GM12874 (cell line): ENCODE results near the gene ACP7.

Experiments used
- CTCF ChIP-seq: IDR thresholded peaks from 2 replicates; pipeline ENCODE4 v1.5.1; 2011; ENCODE audit warnings: low read depth, mild to moderate bottlenecking, control low read depth, low read length, moderate library complexity; ENCODE audit not compliant: insufficient read depth

The ACP7 gene

GRCh38 chr19:39086386-39086785, 2.2 kb downstream of the ACP7 start:
- no peak for TF ChIP-seq CTCF

GRCh38 chr19:39087907-39088686, 3.9 kb downstream of the ACP7 start:
- TF ChIP-seq CTCF: no peak

GRCh38 chr19:39090881-39091280, 6.7 kb downstream of the ACP7 start:
- TF ChIP-seq CTCF: no peak

- no peak for TF ChIP-seq CTCF
Measured at GRCh38 chr19:39097299-39097698, 13.1 kb downstream of the ACP7 start.

GRCh38 chr19:39097721-39098120, 13.6 kb downstream of the ACP7 start:
- no peak for TF ChIP-seq CTCF

- TF ChIP-seq CTCF: no peak
Measured at GRCh38 chr19:39098365-39099269, 14.4 kb downstream of the ACP7 start.

GRCh38 chr19:39099341-39099740, 15.2 kb downstream of the ACP7 start:
- TF ChIP-seq CTCF: no peak
